SHP77 treated with DMSO at 0.1 percent for 48 hours (cell line): ENCODE results near the gene FAM237B.

Experiments
- DNase-seq: peaks from one replicate; lab custom pipeline; 2025; lab: John Stamatoyannopoulos, UW

Gene FAM237B

GRCh38 chr7:90290244-90291113 lies 30.6 kb downstream of the FAM237B start:
- DNase-seq = no peak

DNA sequence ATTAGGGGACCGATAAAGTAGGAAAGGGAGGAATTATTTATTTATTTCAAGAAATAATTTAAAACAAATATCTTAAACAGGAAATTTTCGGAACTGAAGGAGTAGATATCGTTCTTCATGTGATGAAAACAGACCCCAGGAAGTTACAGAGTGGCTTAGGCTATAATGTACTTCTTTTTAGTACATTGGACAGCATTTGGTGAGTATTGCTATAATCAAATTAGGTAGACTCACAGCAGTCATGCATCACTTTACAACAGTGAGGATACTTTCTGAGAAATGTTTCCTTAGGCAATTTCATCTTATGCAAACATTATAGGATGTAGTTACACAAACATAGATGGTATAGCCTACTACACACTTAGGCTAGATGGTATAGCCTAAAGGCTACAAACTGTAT lies 33.0 kb downstream of the FAM237B start:
- DNase-seq = no peak

- no peak for DNase-seq
Measured at GRCh38 chr7:90276033-90276728, 44.9 kb downstream of the FAM237B start.

DNA sequence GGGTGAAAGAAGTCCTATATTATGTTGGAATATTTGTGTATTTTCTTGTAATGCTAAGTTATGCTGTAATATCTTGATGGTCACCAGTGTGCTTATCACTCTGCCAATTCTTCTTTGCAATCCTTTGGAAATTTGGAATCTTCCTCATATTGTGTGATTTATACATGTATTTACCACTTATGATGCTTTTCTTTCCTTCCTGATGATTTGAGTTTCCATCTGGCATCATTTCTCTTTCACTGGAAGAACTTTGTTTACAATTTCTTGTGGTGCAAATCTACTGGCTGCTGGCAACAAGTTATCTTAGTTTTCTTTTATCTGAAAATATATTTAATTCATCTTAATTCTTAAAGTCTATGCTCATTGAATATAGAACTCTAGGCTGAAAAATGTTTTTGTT lies 46.9 kb downstream of the FAM237B start:
- no peak for DNase-seq

- DNase-seq = no peak
Measured at GRCh38 chr7:90272242-90272641, 48.9 kb downstream of the FAM237B start.

GRCh38 chr7:90271753-90272152 lies 49.4 kb downstream of the FAM237B start:
- DNase-seq = no peak

DNA sequence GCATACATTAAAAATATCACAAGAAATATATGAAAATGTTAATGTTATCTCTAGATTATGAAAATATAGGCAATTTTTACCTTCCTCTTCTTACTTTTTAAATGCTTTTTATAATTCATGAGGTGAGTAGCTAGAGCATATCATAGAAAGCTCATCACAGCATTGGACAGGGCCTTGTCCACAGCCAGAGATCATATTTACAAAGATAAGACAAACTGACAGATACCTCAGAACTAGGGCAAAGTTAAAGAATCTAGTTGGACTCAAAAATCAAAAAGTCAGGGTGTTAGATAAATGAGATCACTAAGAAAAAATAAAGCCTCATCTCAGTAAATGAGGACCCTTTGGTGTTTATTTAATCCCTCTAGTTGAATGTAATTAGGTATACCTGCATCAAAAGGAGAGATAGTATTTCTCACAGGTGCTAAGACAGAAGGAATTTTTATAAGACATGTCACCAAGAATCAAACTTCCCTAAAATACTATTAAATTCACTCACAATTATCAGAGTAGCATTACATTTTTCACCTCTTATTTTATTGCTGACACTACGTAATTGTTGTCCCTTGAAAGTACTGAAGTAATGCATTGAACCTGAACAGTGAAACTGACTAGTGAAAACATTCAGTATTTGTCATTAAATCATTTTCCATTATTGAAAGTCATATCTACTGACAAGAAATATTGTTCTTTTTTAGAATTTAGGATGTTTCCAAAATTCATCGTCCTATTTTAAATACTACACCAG lies 50.5 kb downstream of the FAM237B start:
- DNase-seq = no peak

- DNase-seq = no peak
Measured at GRCh38 chr7:90269163-90269562, 51.9 kb downstream of the FAM237B start.

DNA sequence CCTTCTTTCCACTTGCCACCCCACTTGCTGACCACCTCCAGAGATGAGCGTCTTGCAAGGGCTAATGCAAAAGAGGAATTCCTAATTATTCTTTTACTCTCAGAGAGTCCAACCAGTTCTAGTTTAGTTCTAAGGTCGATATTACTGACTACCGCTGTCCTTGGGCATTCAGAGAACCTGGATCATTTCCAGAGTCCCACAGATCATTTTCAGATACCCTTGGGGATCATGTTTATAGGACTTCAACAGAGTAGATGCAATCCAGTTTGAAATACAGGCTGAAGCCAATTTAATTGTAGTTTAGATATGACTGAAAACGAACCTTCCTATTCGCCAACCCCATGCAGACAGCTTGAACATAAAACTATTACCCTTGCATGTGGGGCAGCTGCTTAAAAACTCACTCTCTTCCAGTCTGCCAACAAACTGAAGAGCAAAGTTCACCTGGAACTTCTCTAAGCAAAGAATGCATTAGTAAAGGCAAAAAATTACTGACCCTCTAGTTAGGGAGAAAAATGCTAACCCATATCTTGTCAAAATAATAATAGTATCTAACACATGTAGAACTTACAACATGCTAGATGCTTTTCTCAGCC lies 53.7 kb downstream of the FAM237B start:
- DNase-seq = no peak

DNA sequence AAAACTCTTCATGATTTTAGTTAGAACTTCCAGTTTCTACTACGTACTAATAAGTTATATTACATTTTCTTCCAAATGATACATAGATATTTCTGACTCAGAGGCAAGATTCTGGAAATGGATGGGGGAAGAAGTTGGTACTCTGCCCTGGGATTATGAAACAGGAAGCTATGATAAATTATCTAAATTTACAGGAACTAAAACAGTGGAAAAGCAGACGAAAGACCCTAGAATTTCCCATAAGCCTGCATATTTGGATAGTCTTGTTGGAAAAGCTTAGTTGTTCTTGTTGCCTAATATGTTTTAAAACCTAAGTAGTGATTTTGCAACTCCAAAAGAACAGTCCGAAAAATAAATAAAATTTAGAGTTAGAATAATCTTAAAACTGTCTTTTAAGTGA lies 54.3 kb downstream of the FAM237B start:
- no peak for DNase-seq
